T-helper 1 cell treated with Interleukin-12 subunit alpha and Interleukin-12 subunit beta and Interleukin-4 antibody, amounts not matched to agents 30 ng/mL and 1 ng/mL, for 36 hours (primary cell): ENCODE measurements around the gene MIDN. TPM values are rescaled to one million over a fixed set of nuclear protein-coding genes. Genes with fewer than 3 reads are reported as not detected.

Source experiments
- intact Hi-C: fragments of 100-400 bp; cut with micrococcal nuclease; formaldehyde crosslinking; loops from one replicate; pipeline ENCODE4 v1.15.1; 2024
- total RNA-seq: library from RNA; stranded (reverse); gene quantifications from 2 replicates; pipeline ENCODE4 v1.2.3, GENCODE V29; 2022

The MIDN gene
- total RNA-seq, 1 donor from 2014 or later: 107 TPM

GRCh38 chr19:1220477-1220930 is 27.9 kb upstream of the MIDN start:
- intact Hi-C loops: no loop called here

- intact Hi-C loops: no loop called here
These were observed 27.1 kb upstream of the MIDN start for GRCh38 chr19:1220976-1221903.

DNA sequence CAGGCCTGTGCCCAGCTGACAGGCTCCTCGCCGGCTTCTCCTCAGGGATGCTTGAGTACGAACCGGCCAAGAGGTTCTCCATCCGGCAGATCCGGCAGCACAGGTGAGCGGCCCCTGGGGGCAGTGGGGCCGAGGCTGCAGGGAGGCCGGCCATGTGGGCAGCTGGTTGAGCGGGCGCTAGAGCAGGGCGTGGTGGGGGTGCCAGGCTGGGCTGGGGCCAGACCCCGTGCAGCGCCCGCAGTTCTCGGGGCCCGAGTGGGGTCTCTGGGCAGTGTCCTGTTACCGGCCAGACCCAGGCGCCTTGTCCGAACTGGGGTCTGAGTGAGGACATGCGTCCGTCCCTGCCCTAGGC is 26.5 kb upstream of the MIDN start:
- intact Hi-C loops: no loop called here

- intact Hi-C loops: no loop called here
These were observed 26.0 kb upstream of the MIDN start for GRCh38 chr19:1222394-1222793.

DNA sequence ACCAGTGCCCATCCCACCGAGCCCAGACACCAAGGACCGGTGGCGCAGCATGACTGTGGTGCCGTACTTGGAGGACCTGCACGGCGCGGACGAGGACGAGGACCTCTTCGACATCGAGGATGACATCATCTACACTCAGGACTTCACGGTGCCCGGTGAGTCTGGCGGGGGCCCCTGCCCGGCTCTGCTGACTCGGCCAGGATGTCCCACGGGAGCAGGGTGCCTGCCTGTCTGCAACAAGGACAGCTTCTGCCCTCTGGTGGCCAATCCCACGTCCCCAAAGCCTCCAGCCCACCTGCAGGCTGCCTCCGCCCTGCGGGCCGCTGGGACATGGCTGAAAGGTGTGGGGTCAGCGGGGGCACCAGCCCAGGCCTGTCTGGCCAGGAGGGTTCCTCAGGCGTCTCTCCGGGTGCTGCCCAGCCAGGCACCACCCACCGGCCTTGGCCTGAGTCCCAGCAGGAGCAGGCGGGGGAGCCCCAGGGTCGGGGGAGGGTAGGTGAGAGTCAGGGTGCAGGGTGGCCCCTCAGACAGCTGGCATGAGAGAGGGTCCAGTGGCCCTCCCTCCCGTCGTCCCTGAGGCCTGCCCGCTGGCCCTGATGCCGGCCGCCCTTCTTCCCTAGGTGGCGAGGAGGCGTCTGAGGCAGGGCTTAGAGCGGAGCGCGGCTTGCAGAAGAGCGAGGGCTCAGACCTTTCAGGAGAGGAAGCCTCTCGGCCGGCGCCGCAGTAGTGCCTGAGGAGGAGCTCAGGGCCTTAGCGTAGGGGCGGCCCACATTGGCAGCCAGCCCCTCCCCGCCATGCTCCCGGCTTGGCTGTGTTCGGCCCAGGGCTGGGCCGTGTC is 25.1 kb upstream of the MIDN start:
- intact Hi-C loops: no loop called here

- intact Hi-C loops: no loop called here
These were observed 24.1 kb upstream of the MIDN start for GRCh38 chr19:1224047-1224825.

DNA sequence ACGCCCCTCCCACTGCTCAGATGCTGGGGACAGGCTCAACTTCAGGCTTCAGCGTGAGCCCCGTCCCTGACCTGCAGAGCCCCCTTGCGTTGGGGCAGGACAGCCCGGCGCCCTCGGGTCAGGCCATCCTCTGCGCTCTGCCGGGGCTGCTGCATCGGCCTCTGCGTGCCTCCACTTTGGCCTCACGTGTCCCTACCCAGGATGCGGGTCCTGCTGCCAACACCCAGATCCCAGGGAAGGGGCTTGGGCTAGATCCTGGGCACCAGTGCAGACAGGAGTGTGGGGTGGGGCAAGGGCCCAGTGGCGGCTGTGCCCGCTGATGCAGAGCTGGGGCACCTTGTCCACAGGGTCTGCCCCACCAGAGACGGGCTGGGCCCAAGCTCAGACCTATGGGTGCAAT is 23.5 kb upstream of the MIDN start:
- intact Hi-C loops: no loop called here

DNA sequence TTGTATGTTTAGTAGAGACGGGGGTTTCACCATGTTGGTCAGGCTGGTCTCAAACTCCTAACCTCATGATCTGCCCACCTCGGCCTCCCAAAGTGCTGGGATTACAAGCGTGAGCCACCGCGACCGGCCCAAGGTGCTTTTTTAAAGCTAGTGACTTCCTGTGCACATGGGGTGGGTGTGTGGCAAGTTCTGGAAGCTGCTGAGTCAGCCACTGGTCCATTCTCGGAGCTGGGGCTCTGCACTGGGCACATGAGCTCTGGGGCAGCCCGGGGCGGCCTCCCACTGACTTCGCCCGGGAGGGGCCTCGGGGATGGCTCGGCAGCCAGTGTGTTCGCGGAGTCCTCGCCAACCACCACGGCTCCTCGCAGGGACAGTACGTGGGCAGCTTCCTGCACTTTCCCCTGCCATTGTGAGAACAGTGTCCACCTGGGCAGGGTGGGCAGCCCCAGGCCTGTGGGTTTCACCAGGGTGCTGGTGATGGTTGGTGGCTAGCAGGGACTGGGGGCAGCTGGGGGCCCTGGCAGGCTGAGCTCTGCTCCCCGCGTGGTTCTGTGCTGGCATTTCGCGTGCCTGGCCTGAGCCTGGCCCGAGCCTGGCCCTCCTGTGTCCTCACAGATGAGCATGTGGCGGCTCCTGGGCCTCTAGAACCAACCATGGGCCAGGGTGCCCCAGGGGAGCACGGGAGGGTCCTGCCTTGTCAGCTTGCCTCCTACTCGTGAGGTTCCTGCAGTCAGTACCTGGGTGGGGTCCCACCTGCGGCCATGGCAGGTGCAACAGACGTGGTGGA is 22.8 kb upstream of the MIDN start:
- intact Hi-C loops: no loop called here

DNA sequence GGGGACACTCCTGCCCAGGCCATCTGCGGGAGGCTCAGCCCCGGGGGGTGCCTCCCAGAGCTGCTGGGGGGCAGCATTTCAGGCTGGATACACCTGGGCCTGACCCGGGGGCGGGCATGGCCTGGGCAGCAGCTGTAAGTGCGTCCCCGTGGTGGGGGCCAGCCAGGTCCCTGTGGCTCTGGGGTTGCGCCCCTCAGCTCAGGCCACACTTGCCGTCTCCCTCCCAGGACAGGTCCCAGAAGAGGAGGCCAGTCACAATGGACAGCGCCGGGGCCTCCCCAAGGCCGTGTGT is 22.2 kb upstream of the MIDN start:
- intact Hi-C loops: no loop called here

- intact Hi-C loops: no loop called here
These were observed 21.7 kb upstream of the MIDN start for GRCh38 chr19:1226522-1227303.

DNA sequence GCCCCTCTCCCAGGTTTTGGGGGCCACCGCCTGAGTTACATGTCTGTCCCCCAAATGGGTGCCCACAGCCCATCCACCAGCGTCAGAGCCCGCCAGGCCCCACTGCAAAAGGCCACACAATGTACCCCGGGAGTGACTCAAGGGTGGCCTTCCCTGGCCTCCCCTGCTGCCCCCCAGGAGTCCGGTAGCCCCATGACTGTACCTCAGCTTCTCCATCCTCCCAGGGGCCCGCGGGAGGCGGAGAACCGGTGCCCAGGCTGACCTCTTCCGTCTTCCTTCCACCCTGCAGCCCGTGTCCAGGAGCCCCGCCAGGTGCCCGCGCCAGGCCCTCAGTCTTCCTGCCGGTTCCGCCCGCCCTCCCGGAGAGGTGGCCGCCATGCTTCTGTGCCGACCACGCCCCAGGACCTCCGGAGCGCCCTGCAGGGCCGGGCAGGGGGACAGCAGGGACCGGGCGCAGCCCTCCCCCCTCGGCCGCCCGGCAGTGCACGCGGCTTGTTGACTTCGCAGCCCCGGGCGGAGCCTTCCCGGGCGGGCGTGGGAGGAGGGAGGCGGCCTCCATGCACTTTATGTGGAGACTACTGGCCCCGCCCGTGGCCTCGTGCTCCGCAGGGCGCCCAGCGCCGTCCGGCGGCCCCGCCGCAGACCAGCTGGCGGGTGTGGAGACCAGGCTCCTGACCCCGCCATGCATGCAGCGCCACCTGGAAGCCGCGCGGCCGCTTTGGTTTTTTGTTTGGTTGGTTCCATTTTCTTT is 20.9 kb upstream of the MIDN start:
- intact Hi-C loops: no loop called here

GRCh38 chr19:1228161-1228957 is 20.0 kb upstream of the MIDN start:
- intact Hi-C loops: no loop called here

- intact Hi-C loops: no loop called here
These were observed 19.1 kb upstream of the MIDN start for GRCh38 chr19:1229056-1229923.

- intact Hi-C loops: no loop called here
These were observed 18.2 kb upstream of the MIDN start for GRCh38 chr19:1229924-1230782.

DNA sequence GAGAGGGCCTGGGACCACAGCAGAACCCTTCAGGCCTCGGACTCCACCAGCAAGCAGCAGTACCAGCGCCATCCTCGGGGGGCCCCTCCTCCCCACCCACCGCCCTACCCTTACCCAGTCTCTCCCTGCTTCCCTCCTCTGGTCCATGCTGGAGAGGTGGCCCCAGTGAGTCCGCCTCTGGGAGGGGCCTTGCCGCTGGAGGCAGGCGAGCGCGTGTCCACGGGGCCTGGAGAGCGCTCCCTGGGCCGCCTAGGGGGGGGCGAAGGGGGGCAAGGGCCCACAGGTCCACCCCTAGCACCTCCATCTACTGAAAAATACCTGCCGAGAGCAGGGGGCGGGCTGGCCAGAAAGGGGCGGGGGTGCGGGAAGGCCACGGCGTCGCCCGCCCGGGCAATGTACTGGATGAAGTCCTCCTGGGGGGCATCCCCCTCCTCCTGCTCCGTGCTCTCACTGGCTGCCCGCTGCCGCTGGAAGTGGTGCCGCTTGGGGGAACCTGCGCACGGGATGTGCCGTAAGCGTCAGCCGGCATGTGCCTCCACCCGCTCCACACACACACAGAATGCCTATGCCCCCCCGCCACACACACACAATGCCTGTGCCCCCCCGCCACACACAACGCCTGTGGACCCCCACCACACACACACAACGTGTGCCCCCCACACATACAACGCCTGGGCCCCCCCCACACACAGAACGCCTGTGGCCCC is 17.4 kb upstream of the MIDN start:
- intact Hi-C loops: no loop called here
